ENCODE results near the gene FER.

GRCh38 chr5:109167586-109167985, 419.9 kb downstream of the FER start:
- TF ChIP-seq POLR2A (IDR thresholded peaks at IDR 0.05) (no peak), CTCF (IDR thresholded peaks at IDR 0.05) (no peak)
